Stomach (tissue), 9 donors: ENCODE data around the gene CPED1. TPM values are rescaled to one million over a fixed set of nuclear protein-coding genes. Genes with fewer than 3 reads are reported as not detected.
A peak's percentile ranks its signal among the peaks of the same experiment; 100 is the strongest.

Source experiments
- DNase-seq, 2 donors: peaks; one replicate each; pipeline versions ENCODE4 v3.0.0 to v3.0.0-alpha.2; 2013 to 2019
- H3K27ac ChIP-seq, 5 donors: fragments of 200-600 bp in 4 of 5; sonication (generic) in 4 of 5; one replicate each; pipeline ENCODE4 v1.5.1; 2013 to 2019; ENCODE audit warnings: mild to moderate bottlenecking in 1 of 5, moderate library complexity in 1 of 5
- H3K27me3 ChIP-seq, 3 donors: fragments of 200-600 bp; sonication (generic); one replicate each; pipeline ENCODE4 v1.5.1; 2017 to 2019; ENCODE audit warnings: mixed run types in 1 of 3
- H3K36me3 ChIP-seq, 4 donors: fragments of 200-600 bp; sonication (generic); 1 replicate in 3 of 4; 2 replicates in 1 of 4; pipeline ENCODE4 v1.5.1; 2016 to 2019
- H3K4me1 ChIP-seq, 4 donors: fragments of 200-600 bp; sonication (generic); one replicate each; pipeline ENCODE4 v1.5.1; 2016 to 2019
- H3K4me3 ChIP-seq, 4 donors: fragments of 200-600 bp; sonication (generic) in 3 of 4; one replicate each; pipeline ENCODE4 v1.5.1; 2016 to 2019; ENCODE audit warnings: mild to moderate bottlenecking in 1 of 4
- H3K9me3 ChIP-seq, 4 donors: fragments of 200-600 bp; sonication (generic); one replicate each; pipeline ENCODE4 v1.5.1; 2016 to 2019
- CTCF ChIP-seq, 7 experiments: fragments of 450-650 bp in 4 of 7; fragments of 200-600 bp in 3 of 7; sonication (generic) in 3 of 7; IDR thresholded peaks; one replicate each; pipeline ENCODE4 v1.5.1; 2016 to 2019; ENCODE audit warnings: antibody characterized with exemption in 7 of 7, control low read depth in 2 of 7, mild to moderate bottlenecking in 1 of 7
- EP300 ChIP-seq: sonication (generic); formaldehyde crosslinking; IDR thresholded peaks from one replicate; pipeline ENCODE4 v1.6.1; 2017; ENCODE audit warnings: antibody characterized with exemption
- POLR2A ChIP-seq, 4 donors: fragments of 450-650 bp; IDR thresholded peaks; one replicate each; pipeline ENCODE4 v1.6.1; 2016; ENCODE audit warnings: antibody characterized with exemption in 4 of 4, control low read depth in 2 of 4, mild to moderate bottlenecking in 1 of 4, moderate library complexity in 1 of 4
- POLR2AphosphoS5 ChIP-seq, 3 donors: sonication (generic); formaldehyde crosslinking; IDR thresholded peaks; one replicate each; pipeline ENCODE4 v1.6.1; 2016; ENCODE audit warnings: antibody characterized with exemption in 3 of 3
- WGBS, 5 donors: extraction: QIAGEN DNeasy Blood & Tissue Kit in 3 of 5; methylation state at CpG; one replicate each; pipeline versions ENCODE4 v1.1.5 to v1.1.7; 2013 to 2018; 5-methylcytosine and 5-hydroxymethylcytosine counted together
- intact Hi-C: fragments of 100-400 bp; cut with DNase I; formaldehyde crosslinking; loops from one replicate; pipeline ENCODE4 v1.15.1; 2023; ENCODE audit warnings: low total_unique reads
- polyA plus RNA-seq, 3 donors: library from polyadenylated mRNA; stranded (reverse); fragments of 200-250 nt; gene quantifications; one replicate each; pipeline ENCODE4 v1.2.3, GENCODE V29; 2013
- total RNA-seq, 5 donors: library from RNA; depleted of rRNA; stranded (reverse); fragments of >200 nt; gene quantifications; one replicate each; pipeline versions ENCODE4 v1.1.0 to v1.2.3, GENCODE V29; 2014 to 2016
- donor health status: healthy with polysubstance abuse.
- donor health status: Bipolar disorder and iron deficiency.
- donor health status: healthy.

The CPED1 gene
- total and polyA plus RNA-seq, 8 donors, result 3.0 to 58.7 (median 15.9) TPM

GRCh38 chr7:120995654-120996053 is 7.1 kb downstream of the CPED1 start:
- H3K36me3 ChIP-seq, result no peaks in the 10 kb centered on the region
- intact Hi-C loops, result no loop called here
- no peak for TF ChIP-seq POLR2AphosphoS5 (IDR thresholded peaks at IDR 0.05)
- no peak for TF ChIP-seq POLR2A (IDR thresholded peaks at IDR 0.05)

GRCh38 chr7:120996333-120996987 is 7.9 kb downstream of the CPED1 start:
- TF ChIP-seq POLR2AphosphoS5 (IDR thresholded peaks at IDR 0.05), result peak in 1 of 3 donors; percentile 32
- no peak for TF ChIP-seq POLR2A (IDR thresholded peaks at IDR 0.05)
- no peak for TF ChIP-seq EP300
- peak; percentile 75 to 92 for DNase-seq
- intact Hi-C loops, result no loop called here
- Histone ChIP-seq H3K4me3 (no peak overlapping the region), H3K27ac (peak overlapping the region in 3 of 5 donors; percentile 51 to 82 (median 67)), H3K9me3 (no peaks in the 10 kb centered on the region), H3K27me3 (no peaks in the 10 kb centered on the region), H3K36me3 (no peaks in the 10 kb centered on the region), H3K4me1 (peaks cover 3 to 56% (median 27%) of the 10 kb centered on the region in 4 donors)
- 80 to 92% (median 83%) methylated on average over 2 of the region's 2 CpGs for WGBS, 5 donors

More at GRCh38 chr7:120995654-120996053, 7.1 kb downstream of the CPED1 start:
- WGBS, 5 donors, result 57 to 92% (median 81%) methylated on average over 2 of the region's 2 CpGs
- DNase-seq, result no peak
- H3K4me1 ChIP-seq, result peaks cover 0 to 56% (median 23%) of the 10 kb centered on the region in 4 donors
- no peaks in the 10 kb centered on the region for H3K9me3 ChIP-seq
- peak overlapping the region in 3 of 5 donors; percentile 51 to 82 (median 67) for H3K27ac ChIP-seq
- H3K27me3 ChIP-seq, result no peaks in the 10 kb centered on the region
- H3K4me3 ChIP-seq, result no peak overlapping the region

- TF ChIP-seq EP300, result no peak
- no peak for TF ChIP-seq POLR2AphosphoS5 (IDR thresholded peaks at IDR 0.05)
- no peak for TF ChIP-seq CTCF (IDR thresholded peaks at IDR 0.05)
- no peak for TF ChIP-seq POLR2A (IDR thresholded peaks at IDR 0.05)
- H3K9me3 ChIP-seq, result no peaks in the 10 kb centered on the region
- no peaks in the 10 kb centered on the region for H3K27me3 ChIP-seq
- no peak overlapping the region for H3K4me3 ChIP-seq
- no peak for DNase-seq
- H3K4me1 ChIP-seq, result peaks cover 4 to 58% (median 28%) of the 10 kb centered on the region in 4 donors
- intact Hi-C loops, result no loop called here
- no peaks in the 10 kb centered on the region for H3K36me3 ChIP-seq
- H3K27ac ChIP-seq, result peak overlapping the region in 4 of 5 donors; percentile 13 to 82 (median 59)
These were observed 8.5 kb downstream of the CPED1 start for GRCh38 chr7:120996988-120997345.

GRCh38 chr7:120997882-120998474 is 9.5 kb downstream of the CPED1 start:
- intact Hi-C loops, result no loop called here
- Histone ChIP-seq H3K4me3 (no peak overlapping the region), H3K27me3 (no peaks in the 10 kb centered on the region), H3K27ac (peak overlapping the region in 4 of 5 donors; percentile 13 to 82 (median 72)), H3K4me1 (peaks cover 4 to 63% (median 30%) of the 10 kb centered on the region in 4 donors), H3K36me3 (no peaks in the 10 kb centered on the region), H3K9me3 (no peaks in the 10 kb centered on the region)
- DNase-seq, result no peak
- TF ChIP-seq CTCF (IDR thresholded peaks at IDR 0.05) (no peak), POLR2AphosphoS5 (IDR thresholded peaks at IDR 0.05) (no peak), EP300 (no peak), POLR2A (IDR thresholded peaks at IDR 0.05) (no peak)
- WGBS, 5 donors, result 68 to 87% (median 81%) methylated on average over 7 of the region's 7 CpGs

GRCh38 chr7:120998520-120998919 is 10.0 kb downstream of the CPED1 start:
- Histone ChIP-seq H3K27ac (peak overlapping the region in 4 of 5 donors; percentile 13 to 82 (median 72)), H3K4me3 (no peak overlapping the region), H3K27me3 (no peaks in the 10 kb centered on the region), H3K9me3 (no peaks in the 10 kb centered on the region), H3K4me1 (peaks cover 4 to 63% (median 30%) of the 10 kb centered on the region in 4 donors), H3K36me3 (no peaks in the 10 kb centered on the region)
- 44 to 66% (median 53%) methylated on average over 1 of the region's 1 CpG for WGBS, 5 donors
- intact Hi-C loops, result no loop called here
- no peak for DNase-seq
- TF ChIP-seq EP300, result no peak
- TF ChIP-seq POLR2A (IDR thresholded peaks at IDR 0.05), result no peak
- no peak for TF ChIP-seq POLR2AphosphoS5 (IDR thresholded peaks at IDR 0.05)
- TF ChIP-seq CTCF (IDR thresholded peaks at IDR 0.05), result no peak
